HepG2 (cell line): ENCODE results near the gene SLC16A3. TPM values are rescaled to one million over a fixed set of nuclear protein-coding genes. Genes with fewer than 3 reads are reported as not detected.
A peak's percentile ranks its signal among the peaks of the same experiment; 100 is the strongest.

Source experiments
- CREB1 ChIP-seq, 2 experiments: fragments of 450-650 bp in 1 of 2; IDR thresholded peaks; 2 replicates each; pipeline ENCODE4 v1.6.1; 2016 to 2017; ENCODE audit warnings: control low read depth in 1 of 2, mild to moderate bottlenecking in 1 of 2, missing compliant biosample characterization in 1 of 2, missing genetic modification characterization in 1 of 2
- CREM ChIP-seq, 2 experiments: sonication (generic) in 1 of 2; formaldehyde crosslinking in 1 of 2; IDR thresholded peaks; 2 replicates each; pipeline versions ENCODE4 v1.4.0 to v1.6.1; 2016 to 2020; ENCODE audit warnings: antibody characterized with exemption in 1 of 2, mild to moderate bottlenecking in 1 of 2, missing genetic modification reagents in 1 of 2
- FOSL1 ChIP-seq: sonication (generic); formaldehyde crosslinking; IDR thresholded peaks from 2 replicates; pipeline ENCODE4 v1.9.0; 2021; ENCODE audit warnings: missing genetic modification reagents, borderline replicate concordance
- GFI1 ChIP-seq: sonication (generic); formaldehyde crosslinking; IDR thresholded peaks from 2 replicates; pipeline ENCODE4 v1.5.0; 2020; ENCODE audit warnings: missing genetic modification reagents, mild to moderate bottlenecking, borderline replicate concordance
- IKZF1 ChIP-seq: fragments of 450-650 bp; IDR thresholded peaks from 2 replicates; pipeline ENCODE4 v1.7.1; 2016
- SMAD9 ChIP-seq: sonication (generic); formaldehyde crosslinking; IDR thresholded peaks from 2 replicates; pipeline ENCODE4 v1.5.1; 2020; ENCODE audit warnings: mild to moderate bottlenecking, missing genetic modification reagents
- SRSF4 ChIP-seq: fragments of 200-400 bp; formaldehyde crosslinking; IDR thresholded peaks from one replicate; pipeline ENCODE4 v1.6.1; 2018; ENCODE audit warnings: mild to moderate bottlenecking, low read depth, low read length, moderate library complexity; ENCODE audit not compliant: poor library complexity, severe bottlenecking
- THAP11 ChIP-seq: IDR thresholded peaks from 2 replicates; pipeline ENCODE4 v1.6.1; 2016; ENCODE audit warnings: missing biosample characterization, missing genetic modification reagents
- ZFX ChIP-seq: sonication (generic); formaldehyde crosslinking; IDR thresholded peaks from 2 replicates; pipeline ENCODE4 v1.4.0; 2020; ENCODE audit warnings: mild to moderate bottlenecking, low read depth, missing genetic modification reagents, moderate library complexity
- ZNF230 ChIP-seq: sonication (generic); formaldehyde crosslinking; IDR thresholded peaks from 2 replicates; pipeline ENCODE4 v1.4.0; 2020; ENCODE audit warnings: mild to moderate bottlenecking, missing genetic modification reagents
- ZNF3 ChIP-seq: IDR thresholded peaks from 2 replicates; pipeline ENCODE4 v1.7.0; 2017; ENCODE audit warnings: inconsistent platforms
- ZNF547 ChIP-seq: sonication (generic); formaldehyde crosslinking; IDR thresholded peaks from 2 replicates; pipeline ENCODE4 v1.5.1; 2020; ENCODE audit warnings: mild to moderate bottlenecking, missing genetic modification reagents
- ZNF558 ChIP-seq: sonication (generic); formaldehyde crosslinking; IDR thresholded peaks from 2 replicates; pipeline ENCODE4 v1.9.0; 2022; ENCODE audit warnings: mild to moderate bottlenecking, missing genetic modification reagents, borderline replicate concordance
- ZNF564 ChIP-seq: sonication (generic); formaldehyde crosslinking; IDR thresholded peaks from 2 replicates; pipeline ENCODE4 v1.8.1; 2023; ENCODE audit warnings: mild to moderate bottlenecking, missing genetic modification reagents
- ZNF720 ChIP-seq: sonication (generic); formaldehyde crosslinking; IDR thresholded peaks from 2 replicates; pipeline ENCODE4 v1.4.0; 2020; ENCODE audit warnings: missing genetic modification reagents
- polyA plus RNA-seq, 8 experiments: library from polyadenylated mRNA; depleted of rRNA in 3 of 8; stranded (reverse) in 7 of 8; unstranded in 1 of 8; fragments of >200 nt; fragmentation: Illumina TruSeq in 4 of 8; extraction: Trizol in 4 of 8; gene quantifications; 2 replicates each; pipeline versions ENCODE4 v1.2.1 to v1.2.3, GENCODE V29; 2011 to 2016; ENCODE audit warnings: low read depth in 4 of 8, missing spikeins in 1 of 8, mixed read lengths in 1 of 8; ENCODE audit not compliant: insufficient read depth in 1 of 8
- total RNA-seq, 5 experiments: library from RNA; depleted of rRNA; stranded (reverse); fragments of >200 nt; fragmentation: Illumina TruSeq; extraction: Trizol; gene quantifications; 2 replicates each; pipeline ENCODE4 v1.2.3, GENCODE V29; 2016; ENCODE audit warnings: low read depth in 1 of 5
- TF ChIP-seq, protein P1 (sequence below): sonication (generic); formaldehyde crosslinking; IDR thresholded peaks from 2 replicates; pipeline ENCODE4 v1.8.0; 2022; ENCODE audit warnings: mild to moderate bottlenecking, missing genetic modification reagents, borderline replicate concordance
- TF ChIP-seq, protein P2 (sequence below): IDR thresholded peaks from 2 replicates; pipeline ENCODE4 v1.6.1; 2016; ENCODE audit warnings: control low read depth
- TF ChIP-seq, protein P3 (sequence below): sonication (generic); formaldehyde crosslinking; IDR thresholded peaks from 2 replicates; pipeline ENCODE4 v1.4.0; 2020; ENCODE audit warnings: mild to moderate bottlenecking, missing genetic modification reagents, borderline replicate concordance
- TF ChIP-seq, protein P4 (sequence below): sonication (generic); formaldehyde crosslinking; IDR thresholded peaks from 2 replicates; pipeline ENCODE4 v1.4.0; 2020; ENCODE audit warnings: low read depth, missing genetic modification reagents

SLC16A3 gene
- total and polyA plus RNA-seq, 2 of the 13 experiments (the other 11 are each of a cell fraction or from before 2014, with no cell fraction given), result 242 to 349 TPM

DNA sequence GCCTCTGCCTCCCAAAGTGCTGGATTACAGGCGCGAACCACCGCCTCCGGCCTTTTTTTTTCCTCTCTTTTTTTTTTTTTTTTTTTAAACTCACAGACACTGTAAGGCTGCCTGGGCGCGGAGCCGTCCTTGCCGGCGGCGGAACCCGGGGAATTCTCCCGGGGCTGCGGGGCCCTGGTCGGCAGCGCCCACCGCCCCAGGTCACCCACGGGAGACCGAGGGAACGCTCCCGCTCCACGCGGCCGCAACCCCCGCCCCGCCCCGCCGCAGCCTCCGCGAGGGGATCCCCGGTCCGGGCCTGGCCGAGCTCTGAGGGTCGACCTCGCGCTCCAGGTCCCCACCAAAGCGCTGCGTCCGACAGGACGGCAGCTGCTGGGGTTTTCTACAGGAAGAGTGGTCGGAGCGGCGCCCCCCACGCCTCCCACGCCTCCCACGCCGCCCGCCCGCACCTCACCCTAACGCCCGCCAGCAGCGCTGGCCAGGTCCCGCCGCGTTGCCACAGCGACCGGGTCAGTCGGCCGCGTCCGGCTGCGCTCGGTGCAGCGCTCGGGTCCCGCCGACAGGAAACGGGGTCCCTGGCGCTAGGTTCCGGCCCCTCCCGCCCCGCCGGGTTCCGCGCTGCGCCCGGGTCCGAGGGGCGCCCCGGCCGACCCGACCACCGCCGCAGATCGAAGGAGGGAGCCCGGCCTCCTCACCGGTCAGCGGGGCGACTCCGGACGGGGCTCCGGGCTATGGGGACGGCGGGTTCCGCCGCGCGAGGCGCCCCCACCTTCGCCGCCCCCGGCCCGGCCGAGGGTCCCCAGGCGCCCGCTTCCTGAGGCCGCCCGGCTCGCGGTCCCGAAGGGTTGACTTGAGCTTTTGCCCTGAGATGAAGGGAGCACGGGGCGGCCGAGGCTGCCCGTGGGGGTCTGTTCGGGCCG is 16.3 kb upstream of the SLC16A3 start, which contains the start of gene CCDC57 (continued):
- TF ChIP-seq FOSL1 (CRISPR knock-in tag), result no peak
- no peak for TF ChIP-seq ZNF720 (CRISPR knock-in tag)
- TF ChIP-seq ZNF564 (CRISPR knock-in tag), result 0 out of 2 replicates have a peak, but pooled peaks have one; percentile 36
- TF ChIP-seq CREB1 (IDR thresholded peaks at IDR 0.05), result no peak
- no peak for TF ChIP-seq CREB1 (CRISPR knock-in tag; IDR thresholded peaks at IDR 0.05)
- TF ChIP-seq ZNF230 (CRISPR knock-in tag), result peak; percentile 25; the same call in 1 of the 2 replicates
- no peak for TF ChIP-seq SRSF4
- TF ChIP-seq IKZF1, result no peak
- TF ChIP-seq, protein P1, sequence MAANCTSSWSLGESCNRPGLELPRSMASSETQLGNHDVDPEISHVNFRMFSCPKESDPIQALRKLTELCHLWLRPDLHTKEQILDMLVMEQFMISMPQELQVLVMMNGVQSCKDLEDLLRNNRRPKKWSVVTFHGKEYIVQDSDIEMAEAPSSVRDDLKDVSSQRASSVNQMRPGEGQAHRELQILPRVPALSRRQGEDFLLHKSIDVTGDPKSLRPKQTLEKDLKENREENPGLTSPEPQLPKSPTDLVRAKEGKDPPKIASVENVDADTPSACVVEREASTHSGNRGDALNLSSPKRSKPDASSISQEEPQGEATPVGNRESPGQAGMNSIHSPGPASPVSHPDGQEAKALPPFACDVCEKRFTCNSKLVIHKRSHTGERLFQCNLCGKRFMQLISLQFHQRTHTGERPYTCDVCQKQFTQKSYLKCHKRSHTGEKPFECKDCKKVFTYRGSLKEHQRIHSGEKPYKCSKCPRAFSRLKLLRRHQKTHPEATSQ (CRISPR knock-in tag), result no peak
- TF ChIP-seq, protein P2, sequence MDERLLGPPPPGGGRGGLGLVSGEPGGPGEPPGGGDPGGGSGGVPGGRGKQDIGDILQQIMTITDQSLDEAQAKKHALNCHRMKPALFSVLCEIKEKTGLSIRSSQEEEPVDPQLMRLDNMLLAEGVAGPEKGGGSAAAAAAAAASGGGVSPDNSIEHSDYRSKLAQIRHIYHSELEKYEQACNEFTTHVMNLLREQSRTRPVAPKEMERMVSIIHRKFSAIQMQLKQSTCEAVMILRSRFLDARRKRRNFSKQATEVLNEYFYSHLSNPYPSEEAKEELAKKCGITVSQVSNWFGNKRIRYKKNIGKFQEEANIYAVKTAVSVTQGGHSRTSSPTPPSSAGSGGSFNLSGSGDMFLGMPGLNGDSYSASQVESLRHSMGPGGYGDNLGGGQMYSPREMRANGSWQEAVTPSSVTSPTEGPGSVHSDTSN (CRISPR knock-in tag), result no peak
- TF ChIP-seq, protein P3, sequence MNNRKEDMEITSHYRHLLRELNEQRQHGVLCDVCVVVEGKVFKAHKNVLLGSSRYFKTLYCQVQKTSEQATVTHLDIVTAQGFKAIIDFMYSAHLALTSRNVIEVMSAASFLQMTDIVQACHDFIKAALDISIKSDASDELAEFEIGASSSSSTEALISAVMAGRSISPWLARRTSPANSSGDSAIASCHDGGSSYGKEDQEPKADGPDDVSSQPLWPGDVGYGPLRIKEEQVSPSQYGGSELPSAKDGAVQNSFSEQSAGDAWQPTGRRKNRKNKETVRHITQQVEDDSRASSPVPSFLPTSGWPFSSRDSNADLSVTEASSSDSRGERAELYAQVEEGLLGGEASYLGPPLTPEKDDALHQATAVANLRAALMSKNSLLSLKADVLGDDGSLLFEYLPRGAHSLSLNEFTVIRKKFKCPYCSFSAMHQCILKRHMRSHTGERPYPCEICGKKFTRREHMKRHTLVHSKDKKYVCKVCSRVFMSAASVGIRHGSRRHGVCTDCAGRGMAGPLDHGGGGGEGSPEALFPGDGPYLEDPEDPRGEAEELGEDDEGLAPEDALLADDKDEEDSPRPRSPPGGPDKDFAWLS (CRISPR knock-in tag), result peak; percentile 69
- TF ChIP-seq, protein P4, sequence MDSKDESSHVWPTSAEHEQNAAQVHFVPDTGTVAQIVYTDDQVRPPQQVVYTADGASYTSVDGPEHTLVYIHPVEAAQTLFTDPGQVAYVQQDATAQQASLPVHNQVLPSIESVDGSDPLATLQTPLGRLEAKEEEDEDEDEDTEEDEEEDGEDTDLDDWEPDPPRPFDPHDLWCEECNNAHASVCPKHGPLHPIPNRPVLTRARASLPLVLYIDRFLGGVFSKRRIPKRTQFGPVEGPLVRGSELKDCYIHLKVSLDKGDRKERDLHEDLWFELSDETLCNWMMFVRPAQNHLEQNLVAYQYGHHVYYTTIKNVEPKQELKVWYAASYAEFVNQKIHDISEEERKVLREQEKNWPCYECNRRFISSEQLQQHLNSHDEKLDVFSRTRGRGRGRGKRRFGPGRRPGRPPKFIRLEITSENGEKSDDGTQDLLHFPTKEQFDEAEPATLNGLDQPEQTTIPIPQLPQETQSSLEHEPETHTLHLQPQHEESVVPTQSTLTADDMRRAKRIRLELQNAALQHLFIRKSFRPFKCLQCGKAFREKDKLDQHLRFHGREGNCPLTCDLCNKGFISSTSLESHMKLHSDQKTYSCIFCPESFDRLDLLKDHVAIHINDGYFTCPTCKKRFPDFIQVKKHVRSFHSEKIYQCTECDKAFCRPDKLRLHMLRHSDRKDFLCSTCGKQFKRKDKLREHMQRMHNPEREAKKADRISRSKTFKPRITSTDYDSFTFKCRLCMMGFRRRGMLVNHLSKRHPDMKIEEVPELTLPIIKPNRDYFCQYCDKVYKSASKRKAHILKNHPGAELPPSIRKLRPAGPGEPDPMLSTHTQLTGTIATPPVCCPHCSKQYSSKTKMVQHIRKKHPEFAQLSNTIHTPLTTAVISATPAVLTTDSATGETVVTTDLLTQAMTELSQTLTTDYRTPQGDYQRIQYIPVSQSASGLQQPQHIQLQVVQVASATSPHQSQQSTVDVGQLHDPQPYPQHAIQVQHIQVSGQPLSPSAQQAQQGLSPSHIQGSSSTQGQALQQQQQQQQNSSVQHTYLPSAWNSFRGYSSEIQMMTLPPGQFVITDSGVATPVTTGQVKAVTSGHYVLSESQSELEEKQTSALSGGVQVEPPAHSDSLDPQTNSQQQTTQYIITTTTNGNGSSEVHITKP, result 0 out of 2 replicates have a peak, but pooled peaks have one; percentile 32
- TF ChIP-seq SMAD9 (CRISPR knock-in tag), result no peak
- TF ChIP-seq ZNF3, result no peak
- TF ChIP-seq ZFX (CRISPR knock-in tag), result peak; percentile 91
- TF ChIP-seq THAP11 (CRISPR knock-in tag), result peak; percentile 90
- peak; percentile 61; the same call in 1 of the 2 replicates for TF ChIP-seq ZNF558
- no peak for TF ChIP-seq CREM (IDR thresholded peaks at IDR 0.05)
- TF ChIP-seq CREM (CRISPR knock-in tag; IDR thresholded peaks at IDR 0.05), result no peak
- peak; percentile 75; the same call in 1 of the 2 replicates for TF ChIP-seq GFI1 (CRISPR knock-in tag)
- peak; percentile 48; the same call in 1 of the 2 replicates for TF ChIP-seq ZNF547
